ENCODE data around the gene ITSN2.

The ITSN2 gene

DNA sequence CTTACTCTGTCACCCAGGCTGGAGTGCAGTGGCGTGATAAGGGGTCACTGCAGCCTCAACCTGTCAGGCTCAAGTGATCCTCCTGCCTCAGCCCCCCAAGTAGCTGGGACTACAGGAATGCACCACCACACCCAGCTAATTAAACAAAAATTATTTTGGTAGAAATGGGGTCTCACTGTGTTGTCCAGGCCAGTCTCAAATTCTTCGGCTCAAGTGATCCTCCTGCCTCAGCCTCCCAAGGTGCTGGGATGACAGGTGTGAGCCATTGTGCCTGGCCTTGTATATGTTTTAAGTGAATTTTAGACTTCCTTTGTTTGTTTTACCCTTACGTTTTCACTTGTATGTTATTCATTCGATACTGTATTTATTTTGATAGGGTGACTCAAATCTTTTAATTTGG is 34.7 kb upstream of the ITSN2 start (continued):
- TF ChIP-seq, protein P1, sequence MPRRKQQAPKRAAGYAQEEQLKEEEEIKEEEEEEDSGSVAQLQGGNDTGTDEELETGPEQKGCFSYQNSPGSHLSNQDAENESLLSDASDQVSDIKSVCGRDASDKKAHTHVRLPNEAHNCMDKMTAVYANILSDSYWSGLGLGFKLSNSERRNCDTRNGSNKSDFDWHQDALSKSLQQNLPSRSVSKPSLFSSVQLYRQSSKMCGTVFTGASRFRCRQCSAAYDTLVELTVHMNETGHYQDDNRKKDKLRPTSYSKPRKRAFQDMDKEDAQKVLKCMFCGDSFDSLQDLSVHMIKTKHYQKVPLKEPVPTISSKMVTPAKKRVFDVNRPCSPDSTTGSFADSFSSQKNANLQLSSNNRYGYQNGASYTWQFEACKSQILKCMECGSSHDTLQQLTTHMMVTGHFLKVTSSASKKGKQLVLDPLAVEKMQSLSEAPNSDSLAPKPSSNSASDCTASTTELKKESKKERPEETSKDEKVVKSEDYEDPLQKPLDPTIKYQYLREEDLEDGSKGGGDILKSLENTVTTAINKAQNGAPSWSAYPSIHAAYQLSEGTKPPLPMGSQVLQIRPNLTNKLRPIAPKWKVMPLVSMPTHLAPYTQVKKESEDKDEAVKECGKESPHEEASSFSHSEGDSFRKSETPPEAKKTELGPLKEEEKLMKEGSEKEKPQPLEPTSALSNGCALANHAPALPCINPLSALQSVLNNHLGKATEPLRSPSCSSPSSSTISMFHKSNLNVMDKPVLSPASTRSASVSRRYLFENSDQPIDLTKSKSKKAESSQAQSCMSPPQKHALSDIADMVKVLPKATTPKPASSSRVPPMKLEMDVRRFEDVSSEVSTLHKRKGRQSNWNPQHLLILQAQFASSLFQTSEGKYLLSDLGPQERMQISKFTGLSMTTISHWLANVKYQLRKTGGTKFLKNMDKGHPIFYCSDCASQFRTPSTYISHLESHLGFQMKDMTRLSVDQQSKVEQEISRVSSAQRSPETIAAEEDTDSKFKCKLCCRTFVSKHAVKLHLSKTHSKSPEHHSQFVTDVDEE (CRISPR knock-in tag; IDR thresholded peaks at IDR 0.05), result no peak
- TF ChIP-seq ESRRG (CRISPR knock-in tag; IDR thresholded peaks at IDR 0.05) (no peak), ZNF8 (CRISPR knock-in tag; IDR thresholded peaks at IDR 0.05) (no peak), CSRNP3 (CRISPR knock-in tag; IDR thresholded peaks at IDR 0.05) (no peak)

GRCh38 chr2:24392542-24393059 is 32.3 kb upstream of the ITSN2 start:
- TF ChIP-seq PATZ1 (CRISPR knock-in tag; IDR thresholded peaks at IDR 0.05; ENCODE audit: borderline replicate concordance) (no peak), GLIS3 (CRISPR knock-in tag; IDR thresholded peaks at IDR 0.05) (no peak), ESRRG (CRISPR knock-in tag; IDR thresholded peaks at IDR 0.05) (no peak), ARNTL (CRISPR knock-in tag; IDR thresholded peaks at IDR 0.05; ENCODE audit: borderline replicate concordance, low read depth) (no peak), CSDC2 (CRISPR knock-in tag; IDR thresholded peaks at IDR 0.05) (no peak), TOX (CRISPR knock-in tag; IDR thresholded peaks at IDR 0.05; ENCODE audit: borderline replicate concordance) (no peak), ZFP30 (CRISPR knock-in tag; IDR thresholded peaks at IDR 0.05) (no peak), TCF4 (CRISPR knock-in tag; IDR thresholded peaks at IDR 0.05; ENCODE audit: borderline replicate concordance) (no peak), CSRNP3 (CRISPR knock-in tag; IDR thresholded peaks at IDR 0.05) (no peak), BACH2 (CRISPR knock-in tag; IDR thresholded peaks at IDR 0.05; ENCODE audit: borderline replicate concordance) (no peak), ZNF8 (CRISPR knock-in tag; IDR thresholded peaks at IDR 0.05) (no peak), ZC3H10 (CRISPR knock-in tag; IDR thresholded peaks at IDR 0.05) (no peak), ZNF70 (CRISPR knock-in tag; IDR thresholded peaks at IDR 0.05) (no peak), RARB (CRISPR knock-in tag; IDR thresholded peaks at IDR 0.05) (no peak)
- TF ChIP-seq, protein P2, sequence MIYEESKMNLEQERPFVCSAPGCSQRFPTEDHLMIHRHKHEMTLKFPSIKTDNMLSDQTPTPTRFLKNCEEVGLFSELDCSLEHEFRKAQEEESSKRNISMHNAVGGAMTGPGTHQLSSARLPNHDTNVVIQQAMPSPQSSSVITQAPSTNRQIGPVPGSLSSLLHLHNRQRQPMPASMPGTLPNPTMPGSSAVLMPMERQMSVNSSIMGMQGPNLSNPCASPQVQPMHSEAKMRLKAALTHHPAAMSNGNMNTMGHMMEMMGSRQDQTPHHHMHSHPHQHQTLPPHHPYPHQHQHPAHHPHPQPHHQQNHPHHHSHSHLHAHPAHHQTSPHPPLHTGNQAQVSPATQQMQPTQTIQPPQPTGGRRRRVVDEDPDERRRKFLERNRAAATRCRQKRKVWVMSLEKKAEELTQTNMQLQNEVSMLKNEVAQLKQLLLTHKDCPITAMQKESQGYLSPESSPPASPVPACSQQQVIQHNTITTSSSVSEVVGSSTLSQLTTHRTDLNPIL (CRISPR knock-in tag; IDR thresholded peaks at IDR 0.05; ENCODE audit: low read depth), result no peak
- TF ChIP-seq, protein P3, sequence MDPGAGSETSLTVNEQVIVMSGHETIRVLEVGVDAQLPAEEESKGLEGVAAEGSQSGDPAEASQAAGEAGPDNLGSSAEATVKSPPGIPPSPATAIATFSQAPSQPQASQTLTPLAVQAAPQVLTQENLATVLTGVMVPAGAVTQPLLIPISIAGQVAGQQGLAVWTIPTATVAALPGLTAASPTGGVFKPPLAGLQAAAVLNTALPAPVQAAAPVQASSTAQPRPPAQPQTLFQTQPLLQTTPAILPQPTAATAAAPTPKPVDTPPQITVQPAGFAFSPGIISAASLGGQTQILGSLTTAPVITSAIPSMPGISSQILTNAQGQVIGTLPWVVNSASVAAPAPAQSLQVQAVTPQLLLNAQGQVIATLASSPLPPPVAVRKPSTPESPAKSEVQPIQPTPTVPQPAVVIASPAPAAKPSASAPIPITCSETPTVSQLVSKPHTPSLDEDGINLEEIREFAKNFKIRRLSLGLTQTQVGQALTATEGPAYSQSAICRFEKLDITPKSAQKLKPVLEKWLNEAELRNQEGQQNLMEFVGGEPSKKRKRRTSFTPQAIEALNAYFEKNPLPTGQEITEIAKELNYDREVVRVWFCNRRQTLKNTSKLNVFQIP (CRISPR knock-in tag; IDR thresholded peaks at IDR 0.05; ENCODE audit: borderline replicate concordance, low read depth), result no peak
- TF ChIP-seq, protein P1 (CRISPR knock-in tag; IDR thresholded peaks at IDR 0.05), result no peak
- no peak for ATAC-seq
